Mesothelial cell of epicardium (in vitro differentiated cells): ENCODE data around the gene SLCO4A1. TPM values are rescaled to one million over a fixed set of nuclear protein-coding genes. Genes with fewer than 3 reads are reported as not detected.

Experiments used
- DNase-seq, 2 experiments: peaks; one replicate each; pipeline ENCODE4 v3.0.0; 2021; ENCODE audit warnings: low spot score in 2 of 2; ENCODE audit not compliant: unreplicated experiment in 2 of 2
- H3K27ac Mint-ChIP-seq: 2 replicates; pipeline ENCODE4 v1.8.0; 2021; ENCODE audit warnings: mixed read lengths
- H3K27me3 Mint-ChIP-seq: 2 replicates; pipeline ENCODE4 v1.8.0; 2021; ENCODE audit warnings: low read depth, mixed read lengths
- H3K36me3 Mint-ChIP-seq: 2 replicates; pipeline ENCODE4 v1.8.0; 2021; ENCODE audit warnings: mixed read lengths
- H3K4me1 Mint-ChIP-seq: 2 replicates; pipeline ENCODE4 v1.8.0; 2021; ENCODE audit warnings: mixed read lengths
- H3K4me3 Mint-ChIP-seq: 2 replicates; pipeline ENCODE4 v1.8.0; 2021; ENCODE audit warnings: mild to moderate bottlenecking, moderate library complexity, mixed read lengths
- H3K9me3 Mint-ChIP-seq: 2 replicates; pipeline ENCODE4 v1.8.0; 2021; ENCODE audit warnings: mixed read lengths
- CTCF ChIP-seq: fragments of 200-600 bp; sonication (generic); IDR thresholded peaks from one replicate; pipeline ENCODE4 v1.5.0; 2021; ENCODE audit warnings: antibody characterized with exemption; ENCODE audit not compliant: unreplicated experiment
- total RNA-seq: library from RNA; stranded (reverse); gene quantifications from 3 replicates; pipeline ENCODE4 v1.2.1, GENCODE V29; 2021

Gene SLCO4A1
- total RNA-seq, 1 donor from 2014 or later, result 3.7 TPM

GRCh38 chr20:62686869-62687830 lies 44.8 kb downstream of the SLCO4A1 start:
- H3K36me3 Mint-ChIP-seq, result no peaks in the 10 kb centered on the region
- peaks cover 25% of the 10 kb centered on the region for H3K4me1 Mint-ChIP-seq
- H3K9me3 Mint-ChIP-seq, result no peaks in the 10 kb centered on the region
- H3K27ac Mint-ChIP-seq, result no peak overlapping the region
- no peak overlapping the region for H3K4me3 Mint-ChIP-seq
- peaks cover 16% of the 10 kb centered on the region for H3K27me3 Mint-ChIP-seq
- no peak for TF ChIP-seq CTCF
- no peak for DNase-seq

GRCh38 chr20:62688083-62688482 lies 45.8 kb downstream of the SLCO4A1 start:
- TF ChIP-seq CTCF, result no peak
- H3K36me3 Mint-ChIP-seq, result no peaks in the 10 kb centered on the region
- no peak overlapping the region for H3K4me3 Mint-ChIP-seq
- peaks cover 14% of the 10 kb centered on the region for H3K27me3 Mint-ChIP-seq
- H3K9me3 Mint-ChIP-seq, result no peaks in the 10 kb centered on the region
- H3K4me1 Mint-ChIP-seq, result peaks cover 25% of the 10 kb centered on the region
- H3K27ac Mint-ChIP-seq, result no peak overlapping the region
- no peak for DNase-seq

- H3K9me3 Mint-ChIP-seq, result no peaks in the 10 kb centered on the region
- no peak for DNase-seq
- no peak for TF ChIP-seq CTCF
- no peaks in the 10 kb centered on the region for H3K36me3 Mint-ChIP-seq
- peaks cover 25% of the 10 kb centered on the region for H3K4me1 Mint-ChIP-seq
- no peak overlapping the region for H3K27ac Mint-ChIP-seq
- peaks cover 17% of the 10 kb centered on the region for H3K27me3 Mint-ChIP-seq
- H3K4me3 Mint-ChIP-seq, result no peak overlapping the region
These were observed 46.7 kb downstream of the SLCO4A1 start for GRCh38 chr20:62688855-62689460.

GRCh38 chr20:62689861-62690260 lies 47.6 kb downstream of the SLCO4A1 start:
- no peak overlapping the region for H3K27ac Mint-ChIP-seq
- H3K9me3 Mint-ChIP-seq, result no peaks in the 10 kb centered on the region
- DNase-seq, result no peak
- H3K4me3 Mint-ChIP-seq, result no peak overlapping the region
- H3K36me3 Mint-ChIP-seq, result no peaks in the 10 kb centered on the region
- peaks cover 23% of the 10 kb centered on the region for H3K4me1 Mint-ChIP-seq
- no peak for TF ChIP-seq CTCF
- H3K27me3 Mint-ChIP-seq, result peaks cover 18% of the 10 kb centered on the region

- Mint-ChIP-seq H3K4me1 (peaks cover 21% of the 10 kb centered on the region), H3K27ac (no peak overlapping the region), H3K27me3 (peaks cover 20% of the 10 kb centered on the region), H3K9me3 (no peaks in the 10 kb centered on the region), H3K4me3 (no peak overlapping the region), H3K36me3 (no peaks in the 10 kb centered on the region)
- DNase-seq, result no peak
- TF ChIP-seq CTCF, result no peak
These were observed 48.0 kb downstream of the SLCO4A1 start for GRCh38 chr20:62690261-62690820.
